HG02678 (cell line): Measurements from ENCODE around the gene TIMM50.

ENCODE experiments used
- ATAC-seq: cut with Tn5 transposase; IDR thresholded peaks from one replicate; pipeline ENCODE4 v1.9.1; 2021; ENCODE audit warnings: mild to moderate bottlenecking, moderate library complexity; ENCODE audit not compliant: unreplicated experiment

TIMM50 gene

GRCh38 chr19:39498798-39499642 is 18.4 kb downstream of the TIMM50 start, which contains the start of gene DLL3:
TSS of gene DLL3 (plus strand) at chr19:39498947. CDS start at chr19:39498975, 28 bp downstream.
- ATAC-seq = no peak

DNA sequence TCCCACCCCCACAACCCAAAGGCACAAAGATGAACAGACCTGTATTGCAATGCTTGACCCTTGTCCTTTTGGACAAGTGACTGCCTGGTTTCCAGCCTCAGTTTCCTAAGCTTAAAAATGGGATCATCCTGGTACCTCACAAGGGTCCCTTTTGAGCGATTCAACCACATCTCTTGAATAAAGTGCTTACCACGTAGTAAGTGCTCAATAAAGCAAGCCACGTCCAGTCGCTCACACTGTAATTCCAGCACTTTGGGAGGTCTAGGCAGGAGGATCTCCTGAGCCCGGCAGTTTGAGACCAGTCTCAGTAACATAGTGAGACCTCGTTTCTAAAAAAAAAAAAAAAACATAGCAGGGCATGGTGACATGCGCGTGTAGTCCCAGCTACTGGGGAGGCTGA is 19.3 kb downstream of the TIMM50 start:
- no peak for ATAC-seq

DNA sequence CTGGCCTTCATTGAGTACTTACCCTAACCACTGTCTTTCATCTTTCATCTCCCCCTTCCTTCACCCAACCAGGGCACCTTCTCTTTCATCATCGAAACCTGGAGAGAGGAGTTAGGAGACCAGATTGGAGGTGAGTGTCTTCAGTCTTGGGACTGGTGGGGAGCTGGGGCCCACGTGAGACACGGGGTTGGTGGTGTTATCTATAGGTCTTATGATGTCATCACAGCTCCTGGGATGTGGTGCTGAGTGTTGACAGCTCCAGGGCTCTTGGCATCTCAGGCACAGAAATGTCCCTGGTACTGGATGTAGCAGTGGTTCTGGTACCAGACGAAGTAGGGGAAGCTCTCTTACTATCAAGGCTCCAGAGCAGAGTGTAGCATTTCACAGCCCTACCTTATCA is 19.9 kb downstream of the TIMM50 start:
- no peak for ATAC-seq

- no peak for ATAC-seq
These were observed 20.7 kb downstream of the TIMM50 start for GRCh38 chr19:39501340-39501739.

DNA sequence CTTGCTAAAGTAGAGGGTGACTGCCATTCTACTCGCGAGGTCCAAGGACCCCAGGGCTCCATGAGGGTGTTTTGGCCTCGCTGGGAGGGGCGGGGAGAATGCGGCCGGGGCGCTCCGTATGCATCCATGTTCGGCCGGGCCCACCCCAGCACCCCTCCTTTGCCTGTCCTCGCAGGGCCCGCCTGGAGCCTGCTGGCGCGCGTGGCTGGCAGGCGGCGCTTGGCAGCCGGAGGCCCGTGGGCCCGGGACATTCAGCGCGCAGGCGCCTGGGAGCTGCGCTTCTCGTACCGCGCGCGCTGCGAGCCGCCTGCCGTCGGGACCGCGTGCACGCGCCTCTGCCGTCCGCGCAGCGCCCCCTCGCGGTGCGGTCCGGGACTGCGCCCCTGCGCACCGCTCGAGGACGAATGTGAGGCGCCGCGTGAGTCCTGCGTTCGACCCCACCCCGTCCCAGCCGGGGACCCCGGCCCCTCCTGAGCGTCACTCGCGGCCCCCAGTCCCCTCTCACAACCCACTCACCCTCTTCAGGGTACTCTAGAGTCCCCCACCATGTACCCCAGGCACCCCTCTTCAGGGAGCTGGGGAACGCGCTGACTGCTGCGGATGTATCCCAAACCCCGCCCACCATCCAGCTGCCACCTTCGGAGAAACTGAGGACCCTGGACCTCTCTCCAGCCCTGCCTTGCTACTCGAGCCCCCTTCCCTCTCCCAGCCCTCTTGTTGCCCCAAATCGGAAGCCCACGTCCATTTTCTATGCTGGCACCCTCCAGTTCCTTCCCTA is 22.2 kb downstream of the TIMM50 start:
- ATAC-seq = peak; percentile 52

GRCh38 chr19:39506598-39506943 is 25.9 kb downstream of the TIMM50 start:
- no peak for ATAC-seq

DNA sequence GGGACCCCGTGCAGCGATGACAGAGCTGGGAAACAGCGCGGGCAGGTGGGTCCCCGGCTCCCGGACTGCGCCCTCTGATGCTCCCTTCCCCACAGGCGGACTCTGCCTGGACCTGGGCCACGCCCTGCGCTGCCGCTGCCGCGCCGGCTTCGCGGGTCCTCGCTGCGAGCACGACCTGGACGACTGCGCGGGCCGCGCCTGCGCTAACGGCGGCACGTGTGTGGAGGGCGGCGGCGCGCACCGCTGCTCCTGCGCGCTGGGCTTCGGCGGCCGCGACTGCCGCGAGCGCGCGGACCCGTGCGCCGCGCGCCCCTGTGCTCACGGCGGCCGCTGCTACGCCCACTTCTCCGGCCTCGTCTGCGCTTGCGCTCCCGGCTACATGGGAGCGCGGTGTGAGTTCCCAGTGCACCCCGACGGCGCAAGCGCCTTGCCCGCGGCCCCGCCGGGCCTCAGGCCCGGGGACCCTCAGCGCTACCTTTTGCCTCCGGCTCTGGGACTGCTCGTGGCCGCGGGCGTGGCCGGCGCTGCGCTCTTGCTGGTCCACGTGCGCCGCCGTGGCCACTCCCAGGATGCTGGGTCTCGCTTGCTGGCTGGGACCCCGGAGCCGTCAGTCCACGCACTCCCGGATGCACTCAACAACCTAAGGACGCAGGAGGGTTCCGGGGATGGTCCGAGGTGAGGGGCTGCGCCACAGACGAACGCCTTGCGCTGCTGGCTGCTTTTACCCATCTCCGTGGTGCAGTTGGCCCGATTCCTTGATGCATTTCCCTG is 26.5 kb downstream of the TIMM50 start:
- no peak for ATAC-seq

DNA sequence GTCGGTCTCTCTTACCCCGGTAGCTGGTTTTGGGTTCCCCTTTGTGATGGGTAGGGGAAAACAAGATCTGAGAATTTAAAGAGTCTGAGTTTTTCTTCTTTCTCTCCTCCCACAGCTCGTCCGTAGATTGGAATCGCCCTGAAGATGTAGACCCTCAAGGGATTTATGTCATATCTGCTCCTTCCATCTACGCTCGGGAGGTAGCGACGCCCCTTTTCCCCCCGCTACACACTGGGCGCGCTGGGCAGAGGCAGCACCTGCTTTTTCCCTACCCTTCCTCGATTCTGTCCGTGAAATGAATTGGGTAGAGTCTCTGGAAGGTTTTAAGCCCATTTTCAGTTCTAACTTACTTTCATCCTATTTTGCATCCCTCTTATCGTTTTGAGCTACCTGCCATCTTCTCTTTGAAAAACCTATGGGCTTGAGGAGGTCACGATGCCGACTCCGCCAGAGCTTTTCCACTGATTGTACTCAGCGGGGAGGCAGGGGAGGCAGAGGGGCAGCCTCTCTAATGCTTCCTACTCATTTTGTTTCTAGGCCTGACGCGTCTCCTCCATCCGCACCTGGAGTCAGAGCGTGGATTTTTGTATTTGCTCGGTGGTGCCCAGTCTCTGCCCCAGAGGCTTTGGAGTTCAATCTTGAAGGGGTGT is 27.2 kb downstream of the TIMM50 start:
- no peak for ATAC-seq

DNA sequence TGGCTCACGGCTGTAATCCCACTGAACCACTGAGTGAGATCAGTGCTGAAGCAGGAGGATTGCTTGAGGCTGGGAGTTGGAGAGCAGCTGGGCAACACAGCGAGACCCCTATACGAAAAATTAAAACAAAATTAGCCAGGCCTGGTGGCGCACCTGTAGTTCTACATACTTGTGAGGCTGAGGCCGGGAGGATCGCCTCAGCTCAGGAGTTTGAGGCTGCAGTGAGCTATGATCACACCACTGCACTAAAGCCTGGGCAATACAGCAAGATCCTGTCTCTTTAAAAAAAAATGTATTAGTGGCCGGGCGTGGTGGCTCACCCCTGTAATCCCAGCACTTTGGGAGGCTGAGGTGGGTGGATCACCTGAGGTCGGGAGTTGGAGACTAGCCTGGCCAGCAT is 28.0 kb downstream of the TIMM50 start:
- ATAC-seq = no peak

DNA sequence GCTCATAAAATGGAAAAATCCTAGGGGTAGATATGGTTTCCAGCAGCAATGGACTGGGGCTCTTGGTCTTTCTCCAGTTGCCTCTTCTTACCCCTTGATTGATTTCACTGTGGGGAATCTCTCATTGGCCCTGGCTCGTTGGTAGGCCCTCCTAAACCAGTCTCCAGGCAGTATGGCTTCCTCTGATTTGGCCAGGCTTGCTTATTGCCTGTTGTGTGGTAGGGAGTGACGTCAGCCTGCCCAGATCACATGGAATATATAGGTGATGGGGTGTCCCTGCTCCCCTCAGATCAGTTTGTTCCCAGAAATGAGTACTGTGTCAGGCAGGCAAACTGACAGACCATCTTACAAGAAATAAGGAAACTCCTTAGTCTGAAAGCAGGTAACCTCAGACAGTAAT is 28.6 kb downstream of the TIMM50 start:
- ATAC-seq = no peak

DNA sequence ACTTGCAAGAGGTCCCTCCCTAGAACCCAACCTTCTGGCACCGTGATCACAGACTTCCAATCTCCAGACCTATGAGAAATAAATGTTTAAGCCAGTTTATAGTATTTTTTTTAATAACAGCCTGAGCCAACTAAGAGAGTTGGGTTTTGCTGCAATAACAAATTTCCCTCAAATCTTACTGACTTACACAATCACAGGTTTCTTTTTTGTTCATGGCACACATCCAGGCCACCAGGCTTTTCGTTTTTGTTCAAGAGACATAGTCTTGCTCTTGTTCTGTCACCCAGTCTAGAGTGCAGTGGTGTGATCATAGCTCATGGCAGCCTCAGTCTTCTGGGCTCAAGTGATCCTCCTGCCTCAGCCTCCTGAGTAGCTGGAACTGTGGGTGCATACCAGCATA is 32.4 kb downstream of the TIMM50 start:
- ATAC-seq = no peak

DNA sequence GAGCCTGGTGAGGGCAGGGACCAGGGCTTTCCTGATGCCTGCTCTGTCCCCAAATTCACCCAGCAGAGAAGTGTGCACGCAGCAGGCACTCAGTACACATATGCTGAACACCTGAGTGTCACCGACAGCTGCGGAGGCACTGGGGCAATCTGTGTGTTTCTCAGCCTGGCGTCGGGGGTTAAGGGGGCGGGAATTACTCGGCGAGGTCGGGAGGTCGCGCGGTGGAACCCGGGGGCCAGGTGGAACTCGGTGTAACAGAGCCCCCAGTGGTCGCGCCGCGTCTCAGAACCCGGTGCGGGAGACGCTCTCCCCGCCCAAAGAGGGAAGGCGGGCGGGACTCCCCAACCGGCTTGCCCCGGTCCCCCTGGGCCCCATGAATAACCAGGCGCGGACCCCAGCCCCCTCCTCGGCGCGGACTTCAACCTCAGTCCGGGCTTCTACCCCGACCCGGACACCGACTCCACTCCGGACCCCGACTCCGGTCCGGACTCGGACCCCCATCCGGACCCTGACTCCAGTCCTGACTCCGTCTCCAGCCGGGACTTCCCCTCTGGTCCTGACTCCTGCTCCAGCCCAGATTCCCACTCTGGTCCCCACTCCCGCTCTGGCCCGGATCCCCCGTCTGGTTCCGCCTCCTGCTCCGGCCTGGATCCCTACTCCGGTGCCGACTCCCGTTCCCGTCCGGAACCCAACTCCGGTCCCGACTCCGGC is 34.4 kb downstream of the TIMM50 start, which contains the start of gene SELENOV:
SELENOV (plus strand) TSS at position 300 of the 711 bp plus-strand sequence; CDS start at position 374, 74 bp downstream.
- ATAC-seq = no peak

- ATAC-seq = no peak
These were observed 35.0 kb downstream of the TIMM50 start for GRCh38 chr19:39515551-39516191.

GRCh38 chr19:39516270-39516669 is 35.6 kb downstream of the TIMM50 start:
- no peak for ATAC-seq

DNA sequence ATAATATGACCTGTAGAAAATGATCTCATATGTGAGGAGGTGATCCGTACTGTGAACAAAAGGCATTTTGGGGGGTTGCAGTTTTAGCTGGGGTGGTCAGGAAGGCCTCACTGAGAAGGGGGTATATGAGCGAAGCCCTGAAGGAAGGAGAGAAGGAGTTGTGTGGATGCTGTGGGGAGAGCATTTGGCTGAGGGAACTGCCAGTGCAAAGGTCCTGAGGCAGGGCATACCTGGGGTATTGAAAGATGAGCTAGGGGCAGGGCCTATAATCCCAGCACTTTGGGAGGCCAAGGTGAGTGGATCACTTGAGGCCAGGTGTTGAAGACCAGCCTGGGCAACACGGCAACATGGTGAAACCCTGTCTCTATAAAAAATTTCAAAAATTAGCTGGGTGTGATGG is 36.8 kb downstream of the TIMM50 start:
- no peak for ATAC-seq

DNA sequence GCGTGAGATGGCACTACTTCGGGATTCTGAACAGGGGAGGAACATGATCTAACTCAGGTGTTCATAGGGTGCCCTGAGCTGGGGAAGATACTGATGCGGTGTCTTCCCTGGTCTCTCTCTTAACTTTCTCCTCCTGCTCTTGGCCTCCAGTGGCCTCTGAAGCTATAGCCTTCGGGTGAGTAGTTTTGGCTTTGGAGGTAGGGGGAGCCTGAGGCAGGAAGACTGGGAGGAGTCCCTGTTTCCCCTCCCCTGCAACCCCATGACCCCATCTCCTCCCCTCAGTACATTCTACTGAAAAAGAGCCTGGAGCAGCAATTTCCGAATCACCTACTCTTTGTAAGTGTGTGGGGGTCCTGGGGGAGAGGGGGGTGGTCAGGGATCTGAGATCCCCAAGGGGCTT is 37.8 kb downstream of the TIMM50 start:
- ATAC-seq = no peak

DNA sequence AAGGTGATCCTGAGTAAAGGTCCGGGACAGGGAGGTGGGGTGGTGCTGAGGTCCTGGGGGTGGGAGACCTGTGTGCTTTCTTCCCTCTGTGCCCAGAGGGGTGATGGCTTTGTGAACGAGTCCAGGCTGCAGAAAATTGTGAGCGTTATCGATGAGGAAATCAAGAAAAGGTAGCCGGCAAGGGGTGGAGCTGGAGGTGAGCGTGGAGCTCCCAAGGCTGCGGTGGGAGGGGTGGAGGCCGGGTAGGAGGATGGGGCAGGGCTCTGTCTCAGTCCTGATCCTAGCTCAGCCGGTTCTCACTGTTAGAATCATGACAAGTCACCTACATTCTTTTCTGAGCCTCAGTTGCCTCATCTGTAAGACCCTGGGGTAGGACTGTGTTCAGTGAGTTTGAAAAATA is 38.3 kb downstream of the TIMM50 start:
- no peak for ATAC-seq

- ATAC-seq = no peak
These were observed 40.2 kb downstream of the TIMM50 start for GRCh38 chr19:39520541-39521484.

GRCh38 chr19:39524495-39524894 is 43.9 kb downstream of the TIMM50 start:
- no peak for ATAC-seq
